Skeletal muscle tissue (tissue), 4 donors: ENCODE measurements around the gene EFR3B. TPM values are rescaled to one million over a fixed set of nuclear protein-coding genes. Genes with fewer than 3 reads are reported as not detected.
A peak's percentile ranks its signal among the peaks of the same experiment; 100 is the strongest.

Experiments
- H3K27ac ChIP-seq: one replicate; pipeline ENCODE4 v1.7.0; 2013; ENCODE audit warnings: mild to moderate bottlenecking, low read depth, low read length, inconsistent platforms
- H3K27me3 ChIP-seq, 3 donors: one replicate each; pipeline ENCODE4 v1.7.0; 2013; ENCODE audit warnings: low read length in 3 of 3; ENCODE audit not compliant: control insufficient read depth in 3 of 3, insufficient read depth in 3 of 3
- H3K36me3 ChIP-seq, 3 donors: one replicate each; pipeline ENCODE4 v1.7.0; 2013; ENCODE audit warnings: low read length in 3 of 3; ENCODE audit not compliant: control insufficient read depth in 3 of 3, insufficient read depth in 3 of 3
- H3K4me1 ChIP-seq, 3 donors: one replicate each; pipeline ENCODE4 v1.7.0; 2013; ENCODE audit warnings: low read length in 3 of 3, mild to moderate bottlenecking in 3 of 3; ENCODE audit not compliant: control insufficient read depth in 3 of 3, insufficient read depth in 3 of 3
- H3K4me3 ChIP-seq, 3 donors: one replicate each; pipeline ENCODE4 v1.7.0; 2013; ENCODE audit warnings: low read length in 3 of 3
- H3K9ac ChIP-seq, 3 donors: one replicate each; pipeline ENCODE4 v1.7.0; 2013; ENCODE audit warnings: low read length in 3 of 3, mild to moderate bottlenecking in 3 of 3, moderate library complexity in 2 of 3, low read depth in 1 of 3
- H3K9me3 ChIP-seq, 3 donors: one replicate each; pipeline ENCODE4 v1.7.0; 2013; ENCODE audit warnings: low read length in 3 of 3; ENCODE audit not compliant: control insufficient read depth in 3 of 3
- total RNA-seq: library from RNA; depleted of rRNA; stranded (reverse); fragments of >200 nt; gene quantifications from one replicate; pipeline ENCODE4 v1.2.3, GENCODE V29; 2014
- donor health status: Osteomylitis.

Gene EFR3B
- total RNA-seq, 1 donor from 2014 or later = 4.7 TPM

DNA sequence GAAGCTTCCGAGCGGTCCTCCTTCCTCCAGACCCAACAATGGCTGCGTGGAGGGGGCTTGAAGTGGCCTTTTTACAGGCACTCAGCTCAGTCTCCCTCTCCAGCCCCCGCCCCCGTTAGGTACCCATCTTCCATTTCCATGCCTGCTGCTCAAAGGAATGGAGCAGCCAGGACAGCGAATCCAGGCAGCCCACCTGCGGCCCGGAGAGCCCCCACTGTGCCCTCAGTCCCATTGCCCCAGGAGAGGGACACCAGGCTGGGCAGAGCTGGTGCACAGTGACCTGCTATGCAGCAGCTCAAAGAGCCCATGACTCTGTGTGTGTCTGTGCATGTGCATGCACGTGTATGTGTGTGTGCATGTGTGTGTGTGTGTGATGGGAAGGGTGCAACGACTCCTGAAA is 137.1 kb downstream of the EFR3B start:
- Histone ChIP-seq H3K9me3 (peaks cover 0 to 2% (median 0%) of the 10 kb centered on the region in 3 donors), H3K36me3 (no peaks in the 10 kb centered on the region), H3K27ac (no peak overlapping the region), H3K27me3 (peaks cover 0 to 25% (median 15%) of the 10 kb centered on the region in 3 donors), H3K4me3 (no peak overlapping the region), H3K4me1 (no peaks in the 10 kb centered on the region), H3K9ac (no peak overlapping the region)

GRCh38 chr2:25184254-25184653 is 142.4 kb downstream of the EFR3B start:
- H3K36me3 ChIP-seq = no peaks in the 10 kb centered on the region
- H3K27me3 ChIP-seq = peaks cover 0 to 8% (median 1%) of the 10 kb centered on the region in 3 donors
- no peak overlapping the region for H3K9ac ChIP-seq
- no peak overlapping the region for H3K27ac ChIP-seq
- no peaks in the 10 kb centered on the region for H3K4me1 ChIP-seq
- H3K9me3 ChIP-seq = peaks cover 0 to 2% (median 0%) of the 10 kb centered on the region in 3 donors
- no peak overlapping the region for H3K4me3 ChIP-seq

DNA sequence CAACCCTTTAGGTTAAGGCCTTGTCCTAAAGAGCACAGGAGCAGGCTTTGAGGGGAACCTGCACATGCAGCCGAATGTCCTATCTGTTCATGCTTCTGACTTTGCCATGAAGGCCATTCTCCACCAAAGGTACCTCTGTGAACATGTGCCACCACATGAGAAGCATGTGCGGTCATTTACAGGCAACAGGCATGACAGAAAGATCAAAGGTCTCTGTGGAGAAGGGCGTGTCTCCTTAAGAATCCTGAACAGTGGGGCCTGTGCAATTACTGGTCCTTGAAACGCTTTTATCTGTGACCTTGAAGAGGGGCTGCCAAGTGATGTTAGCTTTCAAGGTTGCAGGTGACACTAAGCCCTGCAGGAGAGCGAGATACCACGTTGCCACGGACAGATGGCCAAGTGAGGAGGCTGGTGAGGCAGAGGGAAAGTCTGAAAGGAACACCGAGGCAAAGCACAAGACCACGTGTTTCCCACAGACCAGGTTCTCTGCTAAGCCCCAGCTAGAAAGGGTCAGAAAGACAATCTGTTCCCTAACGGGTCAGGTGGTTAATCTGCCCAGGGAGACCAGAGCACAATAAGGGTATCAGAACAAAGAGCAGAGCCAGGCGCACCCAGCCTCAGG is 146.0 kb downstream of the EFR3B start:
- Histone ChIP-seq H3K9me3 (no peaks in the 10 kb centered on the region), H3K27ac (no peak overlapping the region), H3K27me3 (peaks cover 0 to 6% (median 0%) of the 10 kb centered on the region in 3 donors), H3K36me3 (no peaks in the 10 kb centered on the region), H3K4me3 (no peak overlapping the region), H3K9ac (no peak overlapping the region), H3K4me1 (no peaks in the 10 kb centered on the region)

- H3K27ac ChIP-seq = no peak overlapping the region
- no peak overlapping the region for H3K4me3 ChIP-seq
- peaks cover 0 to 6% (median 0%) of the 10 kb centered on the region in 3 donors for H3K27me3 ChIP-seq
- no peaks in the 10 kb centered on the region for H3K9me3 ChIP-seq
- no peaks in the 10 kb centered on the region for H3K36me3 ChIP-seq
- no peaks in the 10 kb centered on the region for H3K4me1 ChIP-seq
- no peak overlapping the region for H3K9ac ChIP-seq
Measured at GRCh38 chr2:25188405-25188804, 146.5 kb downstream of the EFR3B start.

DNA sequence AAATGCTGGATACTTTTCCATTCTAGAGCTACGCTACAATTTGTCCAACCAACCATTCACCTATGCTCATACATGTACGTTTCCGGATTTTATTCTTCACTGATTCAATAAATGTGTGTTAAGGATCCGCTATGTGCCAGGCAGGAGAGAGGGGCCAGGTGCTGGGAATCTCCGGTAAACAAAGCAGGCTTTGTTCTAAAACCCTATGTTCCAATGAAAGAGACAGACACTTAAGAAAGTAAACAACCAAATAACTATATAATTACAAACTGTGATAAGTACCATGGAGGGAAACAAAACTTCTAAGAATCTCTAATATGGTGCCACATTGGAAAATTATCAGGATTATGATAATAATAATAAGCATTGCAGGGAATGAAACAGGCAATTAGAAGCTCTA is 148.7 kb downstream of the EFR3B start:
- H3K27ac ChIP-seq = no peak overlapping the region
- no peak overlapping the region for H3K4me3 ChIP-seq
- H3K36me3 ChIP-seq = no peaks in the 10 kb centered on the region
- H3K9me3 ChIP-seq = no peaks in the 10 kb centered on the region
- peaks cover 0 to 6% (median 0%) of the 10 kb centered on the region in 3 donors for H3K27me3 ChIP-seq
- no peaks in the 10 kb centered on the region for H3K4me1 ChIP-seq
- no peak overlapping the region for H3K9ac ChIP-seq

- Histone ChIP-seq H3K36me3 (no peaks in the 10 kb centered on the region), H3K4me3 (no peak overlapping the region)
Measured at GRCh38 chr2:25194576-25195122, 152.8 kb downstream of the EFR3B start.

GRCh38 chr2:25197336-25198208 is 155.7 kb downstream of the EFR3B start:
- Histone ChIP-seq H3K9ac (peak overlapping the region in 1 of 3 donors; percentile 3), H3K27ac (no peak overlapping the region), H3K27me3 (no peaks in the 10 kb centered on the region), H3K9me3 (no peaks in the 10 kb centered on the region), H3K4me3 (no peak overlapping the region), H3K36me3 (no peaks in the 10 kb centered on the region), H3K4me1 (no peaks in the 10 kb centered on the region)

More at GRCh38 chr2:25194576-25195122, 152.8 kb downstream of the EFR3B start:
- no peaks in the 10 kb centered on the region for H3K27me3 ChIP-seq
- H3K9ac ChIP-seq = no peak overlapping the region
- no peaks in the 10 kb centered on the region for H3K4me1 ChIP-seq
- no peak overlapping the region for H3K27ac ChIP-seq
- H3K9me3 ChIP-seq = no peaks in the 10 kb centered on the region

DNA sequence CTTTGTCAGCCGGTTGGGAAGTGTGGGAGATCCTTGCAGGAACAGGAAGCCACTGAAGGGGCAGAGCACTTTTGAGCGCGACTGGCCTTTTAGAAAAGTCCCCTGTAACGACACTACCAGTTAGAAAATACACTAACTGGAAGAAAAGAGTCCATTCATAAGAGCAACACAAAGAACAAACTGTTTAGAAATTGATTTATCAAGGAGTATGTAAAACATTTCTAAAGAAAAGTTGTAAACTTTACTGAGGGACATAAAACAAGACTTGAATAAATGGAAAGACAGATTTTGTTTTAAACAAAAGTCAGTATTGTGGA is 156.3 kb downstream of the EFR3B start:
- no peak overlapping the region for H3K9ac ChIP-seq
- no peak overlapping the region for H3K4me3 ChIP-seq
- H3K27me3 ChIP-seq = no peaks in the 10 kb centered on the region
- no peaks in the 10 kb centered on the region for H3K4me1 ChIP-seq
- H3K9me3 ChIP-seq = no peaks in the 10 kb centered on the region
- no peaks in the 10 kb centered on the region for H3K36me3 ChIP-seq
- H3K27ac ChIP-seq = no peak overlapping the region

DNA sequence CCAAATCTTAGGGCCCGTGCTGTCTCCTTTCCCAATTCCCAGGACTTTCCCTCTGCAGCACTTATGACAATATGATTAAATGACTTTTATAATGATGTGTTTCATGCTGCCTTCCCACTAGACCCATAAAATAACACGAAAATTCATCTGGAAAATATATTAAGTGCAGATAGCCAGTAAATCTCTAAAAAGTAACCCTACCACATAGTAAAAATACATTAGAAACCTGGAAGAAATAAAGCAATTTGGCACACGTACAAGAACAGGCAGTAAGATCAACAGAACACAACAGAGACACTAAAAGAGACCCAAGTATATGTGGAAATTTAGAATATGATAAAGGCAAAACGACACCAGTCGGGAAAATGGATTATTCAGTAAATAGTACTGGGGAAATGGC is 156.7 kb downstream of the EFR3B start:
- Histone ChIP-seq H3K36me3 (no peaks in the 10 kb centered on the region), H3K4me1 (no peaks in the 10 kb centered on the region), H3K27me3 (no peaks in the 10 kb centered on the region), H3K4me3 (no peak overlapping the region), H3K27ac (no peak overlapping the region), H3K9me3 (no peaks in the 10 kb centered on the region), H3K9ac (no peak overlapping the region)

DNA sequence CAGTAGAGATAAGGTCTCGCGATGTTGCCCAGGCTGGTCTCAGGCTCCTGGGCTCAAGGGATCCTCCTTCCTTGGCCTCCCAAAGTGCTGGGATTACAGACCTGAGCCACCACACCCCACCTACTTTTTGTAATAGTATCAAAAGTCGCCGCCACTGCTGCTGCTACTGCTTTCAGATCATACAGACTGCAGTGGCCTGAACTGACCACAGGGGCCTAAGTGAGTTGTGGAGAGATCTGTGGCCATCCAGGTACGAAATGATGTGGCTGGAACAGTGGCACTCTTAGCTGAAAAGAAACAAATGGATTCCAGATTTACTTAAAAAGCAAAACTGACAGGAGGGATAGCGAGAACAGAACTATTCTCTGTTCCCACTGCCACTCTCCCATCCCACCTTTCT is 159.4 kb downstream of the EFR3B start:
- H3K36me3 ChIP-seq = no peaks in the 10 kb centered on the region
- H3K27me3 ChIP-seq = no peaks in the 10 kb centered on the region
- no peaks in the 10 kb centered on the region for H3K4me1 ChIP-seq

More for the DNA sequence above, 159.4 kb downstream of the EFR3B start:
- H3K9me3 ChIP-seq = no peaks in the 10 kb centered on the region
- no peak overlapping the region for H3K27ac ChIP-seq
- H3K9ac ChIP-seq = no peak overlapping the region
- H3K4me3 ChIP-seq = no peak overlapping the region
